ENCODE data around the gene SCYGR5. TPM values are rescaled to one million over a fixed set of nuclear protein-coding genes. Genes with fewer than 3 reads are reported as not detected.
A peak's percentile ranks its signal among the peaks of the same experiment; 100 is the strongest.
"Not testable (repeated sequence)": the region's sequence is repeated elsewhere in the genome, so short reads cannot be mapped to it uniquely, and the experiment has no call there.

The SCYGR5 gene
- total RNA-seq, 1 experiment from 2014 or later = not detected

DNA sequence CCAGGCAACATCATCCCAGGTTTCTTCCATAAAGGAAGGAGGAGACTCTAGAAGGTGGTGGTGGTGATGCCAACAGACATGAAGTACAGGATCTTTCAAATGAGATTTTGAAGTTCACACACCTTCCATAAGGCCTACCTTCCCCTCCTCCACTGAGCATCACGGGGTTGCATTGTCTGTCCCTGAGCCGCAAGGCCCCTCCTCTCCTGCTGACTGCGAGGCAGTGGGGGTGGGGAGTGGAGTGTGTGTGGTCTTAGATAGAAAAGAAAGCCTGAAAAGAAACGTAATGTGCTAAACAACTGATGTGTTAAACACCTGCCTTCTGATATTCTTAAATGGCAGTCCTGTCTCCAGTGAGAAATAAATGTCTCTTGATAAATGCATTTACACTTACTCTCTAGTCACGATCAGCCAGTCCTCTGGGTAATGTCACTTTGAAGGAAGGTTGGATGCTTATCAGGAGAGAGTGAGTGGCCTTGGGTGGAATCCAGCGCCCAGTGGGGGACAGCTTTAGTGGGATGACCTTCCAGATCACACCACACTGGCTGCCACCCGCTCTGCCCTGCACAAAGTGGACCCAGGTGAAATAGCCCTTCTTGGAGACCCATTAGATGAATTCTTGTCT is 5.5 kb upstream of the SCYGR5 start:
- no peak overlapping the region for H3K27ac Mint-ChIP-seq (ENCODE audit: low read depth, unreplicated experiment)
- no peaks in the 10 kb centered on the region for H3K27me3 Mint-ChIP-seq (ENCODE audit: insufficient read depth, unreplicated experiment)
- CTCF ChIA-PET = interaction anchor here (5.5 kb wide), 1 partner anchor 105 kb away, joined by 143 read pairs; no protein-coding TSS in a partner anchor
- no peaks in the 10 kb centered on the region for H3K9me3 Mint-ChIP-seq (ENCODE audit: unreplicated experiment)
- no peak for DNase-seq (ENCODE audit: unreplicated experiment)
- TF ChIP-seq, protein P1, sequence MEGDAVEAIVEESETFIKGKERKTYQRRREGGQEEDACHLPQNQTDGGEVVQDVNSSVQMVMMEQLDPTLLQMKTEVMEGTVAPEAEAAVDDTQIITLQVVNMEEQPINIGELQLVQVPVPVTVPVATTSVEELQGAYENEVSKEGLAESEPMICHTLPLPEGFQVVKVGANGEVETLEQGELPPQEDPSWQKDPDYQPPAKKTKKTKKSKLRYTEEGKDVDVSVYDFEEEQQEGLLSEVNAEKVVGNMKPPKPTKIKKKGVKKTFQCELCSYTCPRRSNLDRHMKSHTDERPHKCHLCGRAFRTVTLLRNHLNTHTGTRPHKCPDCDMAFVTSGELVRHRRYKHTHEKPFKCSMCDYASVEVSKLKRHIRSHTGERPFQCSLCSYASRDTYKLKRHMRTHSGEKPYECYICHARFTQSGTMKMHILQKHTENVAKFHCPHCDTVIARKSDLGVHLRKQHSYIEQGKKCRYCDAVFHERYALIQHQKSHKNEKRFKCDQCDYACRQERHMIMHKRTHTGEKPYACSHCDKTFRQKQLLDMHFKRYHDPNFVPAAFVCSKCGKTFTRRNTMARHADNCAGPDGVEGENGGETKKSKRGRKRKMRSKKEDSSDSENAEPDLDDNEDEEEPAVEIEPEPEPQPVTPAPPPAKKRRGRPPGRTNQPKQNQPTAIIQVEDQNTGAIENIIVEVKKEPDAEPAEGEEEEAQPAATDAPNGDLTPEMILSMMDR (IDR thresholded peaks at IDR 0.05; ENCODE audit: unreplicated experiment) = no peak
- H3K36me3 Mint-ChIP-seq (ENCODE audit: insufficient read depth, unreplicated experiment) = no peaks in the 10 kb centered on the region
- POLR2A ChIA-PET = no interaction called here
- no peak overlapping the region for H3K4me3 Mint-ChIP-seq (ENCODE audit: unreplicated experiment)
- no peaks in the 10 kb centered on the region for H3K4me1 Mint-ChIP-seq (ENCODE audit: insufficient read depth, unreplicated experiment)
- intact Hi-C loops (cut with micrococcal nuclease) = no loop called here
- no TSS peak for BruUV-seq (replicated peaks)

- BruUV-seq (replicated peaks) = no TSS peak
- intact Hi-C loops (cut with micrococcal nuclease) = no loop called here
- Mint-ChIP-seq H3K27me3 (ENCODE audit: insufficient read depth, unreplicated experiment) (no peaks in the 10 kb centered on the region), H3K4me1 (ENCODE audit: insufficient read depth, unreplicated experiment) (no peaks in the 10 kb centered on the region), H3K36me3 (ENCODE audit: insufficient read depth, unreplicated experiment) (no peaks in the 10 kb centered on the region), H3K4me3 (ENCODE audit: unreplicated experiment) (no peak overlapping the region), H3K27ac (ENCODE audit: low read depth, unreplicated experiment) (no peak overlapping the region), H3K9me3 (ENCODE audit: unreplicated experiment) (no peaks in the 10 kb centered on the region)
- TF ChIP-seq, protein P1 (IDR thresholded peaks at IDR 0.05; ENCODE audit: unreplicated experiment) = no peak
- ChIA-PET CTCF (interaction anchor here (1.1 to 2.4 kb wide), 3 partner anchors 105 to 256 kb away, joined by 3 to 23 read pairs (median 6); no protein-coding TSS in a partner anchor), POLR2A (no interaction called here)
- no peak for DNase-seq (ENCODE audit: unreplicated experiment)
Measured at GRCh38 chr2:227661827-227662226, 4.8 kb upstream of the SCYGR5 start.

- Mint-ChIP-seq H3K27me3 (ENCODE audit: insufficient read depth, unreplicated experiment) (no peaks in the 10 kb centered on the region), H3K4me3 (ENCODE audit: unreplicated experiment) (no peak overlapping the region), H3K4me1 (ENCODE audit: insufficient read depth, unreplicated experiment) (no peaks in the 10 kb centered on the region), H3K27ac (ENCODE audit: low read depth, unreplicated experiment) (no peak overlapping the region), H3K36me3 (ENCODE audit: insufficient read depth, unreplicated experiment) (no peaks in the 10 kb centered on the region), H3K9me3 (ENCODE audit: unreplicated experiment) (no peaks in the 10 kb centered on the region)
- CTCF ChIA-PET = interaction anchor here (1.9 kb wide), 1 partner anchor 100 kb away, joined by 10 read pairs; no protein-coding TSS in a partner anchor
- POLR2A ChIA-PET = no interaction called here
- no TSS peak for BruUV-seq (replicated peaks)
- intact Hi-C loops (cut with micrococcal nuclease) = no loop called here
- DNase-seq (ENCODE audit: unreplicated experiment) = no peak
- TF ChIP-seq, protein P1 (IDR thresholded peaks at IDR 0.05; ENCODE audit: unreplicated experiment) = no peak
Measured at GRCh38 chr2:227665189-227665940, 1.2 kb upstream of the SCYGR5 start.

- TF ChIP-seq, protein P1 (IDR thresholded peaks at IDR 0.05; ENCODE audit: unreplicated experiment) = no peak
- Mint-ChIP-seq H3K4me3 (ENCODE audit: unreplicated experiment) (no peak overlapping the region), H3K27me3 (ENCODE audit: insufficient read depth, unreplicated experiment) (no peaks in the 10 kb centered on the region), H3K27ac (ENCODE audit: low read depth, unreplicated experiment) (no peak overlapping the region), H3K4me1 (ENCODE audit: insufficient read depth, unreplicated experiment) (no peaks in the 10 kb centered on the region), H3K36me3 (ENCODE audit: insufficient read depth, unreplicated experiment) (no peaks in the 10 kb centered on the region), H3K9me3 (ENCODE audit: unreplicated experiment) (no peaks in the 10 kb centered on the region)
- BruUV-seq (replicated peaks) = no TSS peak
- CTCF ChIA-PET = interaction anchor here (0.8 to 2.2 kb wide), 3 partner anchors 32 to 94 kb away, joined by 3 to 8 read pairs (median 3); no protein-coding TSS in a partner anchor
- DNase-seq (ENCODE audit: unreplicated experiment) = peak; percentile 36
- intact Hi-C loops (cut with micrococcal nuclease) = no loop called here
- POLR2A ChIA-PET = no interaction called here
Measured at GRCh38 chr2:227671170-227671905, 4.7 kb downstream of the SCYGR5 start.

- H3K36me3 Mint-ChIP-seq (ENCODE audit: insufficient read depth, unreplicated experiment); H3K4me3 Mint-ChIP-seq (ENCODE audit: unreplicated experiment); H3K27ac Mint-ChIP-seq (ENCODE audit: low read depth, unreplicated experiment); DNase-seq (ENCODE audit: unreplicated experiment); intact Hi-C loops (cut with micrococcal nuclease); H3K27me3 Mint-ChIP-seq (ENCODE audit: insufficient read depth, unreplicated experiment); H3K4me1 Mint-ChIP-seq (ENCODE audit: insufficient read depth, unreplicated experiment); BruUV-seq (replicated peaks); H3K9me3 Mint-ChIP-seq (ENCODE audit: unreplicated experiment); POLR2A ChIA-PET: not testable (repeated sequence)
- CTCF ChIA-PET = interaction anchor here (0.7 kb wide), 1 partner anchor 86 kb away, joined by 3 read pairs; no protein-coding TSS in a partner anchor
Measured at GRCh38 chr2:227673620-227674019, 7.0 kb downstream of the SCYGR5 start.

All from MCF 10A (cell line).